ENCODE data around the gene CAB39L. TPM values are rescaled to one million over a fixed set of nuclear protein-coding genes. Genes with fewer than 3 reads are reported as not detected.

Gene CAB39L
- total and polyA plus RNA-seq, 2 experiments from 2014 or later: 3.3 to 4.4 TPM

- TF ChIP-seq ZNF462 (CRISPR knock-in tag; IDR thresholded peaks at IDR 0.05): no peak
- no peak for TF ChIP-seq POLR2AphosphoS5 (IDR thresholded peaks at IDR 0.05; ENCODE audit: low read depth)
- no peak for TF ChIP-seq ZNF114 (CRISPR knock-in tag; IDR thresholded peaks at IDR 0.05)
- TF ChIP-seq CTCF (conservative IDR thresholded peaks at IDR 0.05; ENCODE audit: low read depth in 2 of 2): no peak
- no peak for TF ChIP-seq JUNB (IDR thresholded peaks at IDR 0.05; ENCODE audit: unreplicated experiment)
- TF ChIP-seq EZH2phosphoT487 (IDR thresholded peaks at IDR 0.05; ENCODE audit: unreplicated experiment): no peak
Observed at GRCh38 chr13:49419276-49419675, 24.6 kb downstream of the CAB39L start (continued).

DNA sequence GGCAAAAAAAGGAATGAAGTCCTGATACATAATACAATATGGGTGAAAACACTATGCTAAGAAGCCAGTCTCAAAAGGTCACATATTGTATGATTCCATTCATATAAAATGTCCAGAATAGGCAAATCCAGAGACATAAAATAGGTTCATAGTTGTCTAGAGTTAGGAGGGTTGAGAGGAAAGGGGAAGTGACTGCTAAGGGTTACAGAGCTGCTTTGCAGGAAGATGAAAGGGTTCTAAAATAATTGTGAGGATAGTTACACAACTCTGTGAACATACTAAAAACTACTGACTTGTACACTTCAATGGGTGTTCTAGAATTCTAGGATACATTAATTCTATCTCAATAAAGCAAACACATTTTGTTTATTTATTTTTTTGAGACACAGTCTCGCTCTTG is 25.7 kb downstream of the CAB39L start:
- H3K4me2 ChIP-seq: no peak overlapping the region
- H3K36me3 ChIP-seq (ENCODE audit: insufficient read depth): no peaks in the 10 kb centered on the region
- ATAC-seq (no peak), DNase-seq (ENCODE audit: low spot score) (no peak)
- peaks cover 17% of the 10 kb centered on the region for H3K4me1 ChIP-seq (ENCODE audit: insufficient read depth)
- TF ChIP-seq EZH2phosphoT487 (IDR thresholded peaks at IDR 0.05; ENCODE audit: unreplicated experiment) (no peak), JUNB (IDR thresholded peaks at IDR 0.05; ENCODE audit: unreplicated experiment) (no peak), STAT1 (IDR thresholded peaks at IDR 0.05; ENCODE audit: unreplicated experiment) (no peak), ZNF114 (CRISPR knock-in tag; IDR thresholded peaks at IDR 0.05) (no peak), REST (IDR thresholded peaks at IDR 0.05; ENCODE audit: unreplicated experiment) (no peak), CTCF (conservative IDR thresholded peaks at IDR 0.05; ENCODE audit: low read depth in 2 of 2) (no peak), NANOG (IDR thresholded peaks at IDR 0.05; ENCODE audit: borderline replicate concordance) (no peak), EZH2 (IDR thresholded peaks at IDR 0.05; ENCODE audit: low read depth, unreplicated experiment) (no peak)
- Mint-ChIP-seq H3K4me1 (peaks cover 14% of the 10 kb centered on the region), H3K27ac (no peak overlapping the region), H3K9me3 (no peaks in the 10 kb centered on the region), H3K4me3 (no peak overlapping the region), H3K27me3 (ENCODE audit: insufficient read depth, low read depth, poor library complexity) (peaks cover 36% of the 10 kb centered on the region), H3K36me3 (ENCODE audit: low read depth) (no peaks in the 10 kb centered on the region)
- no peak overlapping the region for H3K4me3 ChIP-seq
- no peak overlapping the region for H3K27ac ChIP-seq (ENCODE audit: low read depth)
- no peaks in the 10 kb centered on the region for H4K20me1 ChIP-seq (replicated peaks; ENCODE audit: insufficient read depth)
- no peaks in the 10 kb centered on the region for H3K9me2 ChIP-seq (ENCODE audit: insufficient read depth)
- no peaks in the 10 kb centered on the region for H3K79me2 ChIP-seq (replicated peaks; ENCODE audit: insufficient read depth)
- H3K27me3 ChIP-seq (ENCODE audit: insufficient read depth): peaks cover 42% of the 10 kb centered on the region
- no peak overlapping the region for H2AFZ ChIP-seq
- H3F3A ChIP-seq (replicated peaks; ENCODE audit: low read depth): no peaks in the 10 kb centered on the region

Measured in GM23338 (cell line).